DMS 273 (cell line): Measurements from ENCODE around the gene IFNGR2.
"Not testable (repeated sequence)": the region's sequence is repeated elsewhere in the genome, so short reads cannot be mapped to it uniquely, and the experiment has no call there.

Experiments used
- DNase-seq: peaks from one replicate; lab custom pipeline; 2025; ENCODE audit not compliant: unreplicated experiment; lab: John Stamatoyannopoulos, UW

Gene IFNGR2

GRCh38 chr21:33434770-33435360 is 31.7 kb downstream of the IFNGR2 start:
- no peak for DNase-seq

GRCh38 chr21:33437140-33437539 is 33.9 kb downstream of the IFNGR2 start:
- DNase-seq, result no peak

- peak; percentile 46 for DNase-seq
Observed at GRCh38 chr21:33441489-33442477, 38.6 kb downstream of the IFNGR2 start.

GRCh38 chr21:33443194-33443593 is 40.0 kb downstream of the IFNGR2 start:
- DNase-seq, result no peak

GRCh38 chr21:33444499-33444898 is 41.3 kb downstream of the IFNGR2 start:
- no peak for DNase-seq

GRCh38 chr21:33446620-33447019 is 43.4 kb downstream of the IFNGR2 start:
- not testable (repeated sequence) for DNase-seq

GRCh38 chr21:33449616-33450015 is 46.4 kb downstream of the IFNGR2 start:
- no peak for DNase-seq

GRCh38 chr21:33451634-33452071 is 48.4 kb downstream of the IFNGR2 start:
- DNase-seq, result no peak

GRCh38 chr21:33452362-33452761 is 49.1 kb downstream of the IFNGR2 start:
- DNase-seq, result no peak

- no peak for DNase-seq
Observed at GRCh38 chr21:33455686-33456446, 52.7 kb downstream of the IFNGR2 start.

GRCh38 chr21:33458861-33459260 is 55.6 kb downstream of the IFNGR2 start:
- no peak for DNase-seq

- DNase-seq, result no peak
Observed at GRCh38 chr21:33461538-33462250, 58.5 kb downstream of the IFNGR2 start.

GRCh38 chr21:33469183-33469582 is 66.0 kb downstream of the IFNGR2 start:
- not testable (repeated sequence) for DNase-seq

- DNase-seq, result no peak
Observed at GRCh38 chr21:33470701-33471100, 67.5 kb downstream of the IFNGR2 start.

- DNase-seq, result no peak
Observed at GRCh38 chr21:33473344-33473743, 70.1 kb downstream of the IFNGR2 start.

GRCh38 chr21:33477066-33477465 is 73.9 kb downstream of the IFNGR2 start:
- DNase-seq, result no peak

GRCh38 chr21:33478182-33478581 is 75.0 kb downstream of the IFNGR2 start:
- DNase-seq, result no peak

- peak; percentile 73 for DNase-seq
Observed at GRCh38 chr21:33478935-33479678, 75.9 kb downstream of the IFNGR2 start.

- DNase-seq, result peak; percentile 98
Observed at GRCh38 chr21:33479679-33480480, 76.7 kb downstream of the IFNGR2 start, which contains the start of gene TMEM50B. TMEM50B (minus strand) TSS chr21:33479974; CDS start chr21:33468885, 11,089 bp downstream.
